GM19468 (cell line): ENCODE measurements around the gene PLPP1.
"Not testable (repeated sequence)": the region's sequence is repeated elsewhere in the genome, so short reads cannot be mapped to it uniquely, and the experiment has no call there.

ENCODE experiments used
- ATAC-seq: cut with Tn5 transposase; IDR thresholded peaks from one replicate; pipeline ENCODE4 v1.9.1; 2021; ENCODE audit warnings: mild to moderate bottlenecking, moderate library complexity, moderate number of reproducible peaks; ENCODE audit not compliant: unreplicated experiment; ENCODE audit errors: extremely low read depth

The PLPP1 gene

GRCh38 chr5:55509097-55509496 lies 25.7 kb downstream of the PLPP1 start:
- ATAC-seq, result no peak

- no peak for ATAC-seq
Measured at GRCh38 chr5:55507574-55507973, 27.2 kb downstream of the PLPP1 start.

- not testable (repeated sequence) for ATAC-seq
Measured at GRCh38 chr5:55505711-55506110, 29.1 kb downstream of the PLPP1 start.

GRCh38 chr5:55503917-55504316 lies 30.8 kb downstream of the PLPP1 start:
- ATAC-seq, result not testable (repeated sequence)

GRCh38 chr5:55502759-55503158 lies 32.0 kb downstream of the PLPP1 start:
- no peak for ATAC-seq

GRCh38 chr5:55498457-55498856 lies 36.3 kb downstream of the PLPP1 start:
- ATAC-seq, result no peak

- no peak for ATAC-seq
Measured at GRCh38 chr5:55497712-55498111, 37.1 kb downstream of the PLPP1 start.

GRCh38 chr5:55495216-55495615 lies 39.5 kb downstream of the PLPP1 start:
- ATAC-seq, result no peak

GRCh38 chr5:55492449-55492848 lies 42.3 kb downstream of the PLPP1 start:
- ATAC-seq, result no peak

- ATAC-seq, result no peak
Measured at GRCh38 chr5:55485073-55485472, 49.7 kb downstream of the PLPP1 start.

- no peak for ATAC-seq
Measured at GRCh38 chr5:55484531-55484930, 50.2 kb downstream of the PLPP1 start.

GRCh38 chr5:55483885-55484284 lies 50.9 kb downstream of the PLPP1 start:
- no peak for ATAC-seq

GRCh38 chr5:55481293-55481855 lies 53.4 kb downstream of the PLPP1 start:
- no peak for ATAC-seq

- ATAC-seq, result no peak
Measured at GRCh38 chr5:55480781-55481180, 54.0 kb downstream of the PLPP1 start.

- no peak for ATAC-seq
Measured at GRCh38 chr5:55472642-55473041, 62.1 kb downstream of the PLPP1 start.

GRCh38 chr5:55471468-55471867 lies 63.3 kb downstream of the PLPP1 start:
- ATAC-seq, result no peak

- no peak for ATAC-seq
Measured at GRCh38 chr5:55470282-55470681, 64.5 kb downstream of the PLPP1 start.

GRCh38 chr5:55469839-55470238 lies 64.9 kb downstream of the PLPP1 start:
- ATAC-seq, result no peak

GRCh38 chr5:55467862-55468551 lies 66.8 kb downstream of the PLPP1 start:
- ATAC-seq, result no peak

GRCh38 chr5:55463613-55464012 lies 71.2 kb downstream of the PLPP1 start:
- ATAC-seq, result no peak

GRCh38 chr5:55459572-55459971 lies 75.2 kb downstream of the PLPP1 start:
- ATAC-seq, result no peak

- no peak for ATAC-seq
Measured at GRCh38 chr5:55456216-55456895, 78.4 kb downstream of the PLPP1 start.
